ENCODE data around the gene AQP9. TPM values are rescaled to one million over a fixed set of nuclear protein-coding genes. Genes with fewer than 3 reads are reported as not detected.

AQP9 gene
- total RNA-seq, 1 experiment from 2014 or later = not detected

GRCh38 chr15:58137686-58138085, 495 bp upstream of the AQP9 start:
- Histone ChIP-seq H3K4me1 (ENCODE audit: insufficient read depth, low read length, poor library complexity, severe bottlenecking) (no peaks in the 10 kb centered on the region), H3K4me3 (ENCODE audit: low read depth, low read length, poor library complexity, severe bottlenecking) (no peak overlapping the region), H3K27me3 (replicated peaks; ENCODE audit: insufficient read depth, low read depth, low read length, poor library complexity) (peaks cover 6% of the 10 kb centered on the region), H3K9me3 (ENCODE audit: low read depth, low read length, poor library complexity, severe bottlenecking) (no peaks in the 10 kb centered on the region), H3K36me3 (ENCODE audit: insufficient read depth, low read length, poor library complexity, severe bottlenecking) (no peaks in the 10 kb centered on the region), H3K27ac (ENCODE audit: low read depth, low read length, poor library complexity, severe bottlenecking) (no peak overlapping the region)
- POLR2A ChIA-PET (ENCODE audit: low non-redundant PET) = no interaction called here
- no TSS peak for BruUV-seq (replicated peaks)
- intact Hi-C loops (cut with micrococcal nuclease; ENCODE audit: unreplicated experiment) = no loop called here
- CTCF ChIA-PET = no interaction called here
- no peak for DNase-seq (ENCODE audit: low spot score)
- TF ChIP-seq EZH2 (IDR thresholded peaks at IDR 0.05; ENCODE audit: borderline replicate concordance, low read depth, low read length, poor library complexity, severe bottlenecking) = no peak
- no peak for TF ChIP-seq CTCF (conservative IDR thresholded peaks at IDR 0.05; ENCODE audit: low read depth, low read length)

- H3K27ac ChIP-seq (ENCODE audit: low read depth, low read length, poor library complexity, severe bottlenecking) = no peak overlapping the region
- ChIA-PET POLR2A (ENCODE audit: low non-redundant PET) (no interaction called here), CTCF (no interaction called here)
- H3K4me3 ChIP-seq (ENCODE audit: low read depth, low read length, poor library complexity, severe bottlenecking) = no peak overlapping the region
- TF ChIP-seq CTCF (conservative IDR thresholded peaks at IDR 0.05; ENCODE audit: low read depth, low read length) (no peak), EZH2 (IDR thresholded peaks at IDR 0.05; ENCODE audit: borderline replicate concordance, low read depth, low read length, poor library complexity, severe bottlenecking) (no peak)
- H3K9me3 ChIP-seq (ENCODE audit: low read depth, low read length, poor library complexity, severe bottlenecking) = no peaks in the 10 kb centered on the region
- DNase-seq (ENCODE audit: low spot score) = no peak
- no TSS peak for BruUV-seq (replicated peaks)
- H3K36me3 ChIP-seq (ENCODE audit: insufficient read depth, low read length, poor library complexity, severe bottlenecking) = no peaks in the 10 kb centered on the region
- no peaks in the 10 kb centered on the region for H3K27me3 ChIP-seq (replicated peaks; ENCODE audit: insufficient read depth, low read depth, low read length, poor library complexity)
- no peaks in the 10 kb centered on the region for H3K4me1 ChIP-seq (ENCODE audit: insufficient read depth, low read length, poor library complexity, severe bottlenecking)
- intact Hi-C loops (cut with micrococcal nuclease; ENCODE audit: unreplicated experiment) = no loop called here
These were observed 1.3 kb downstream of the AQP9 start for GRCh38 chr15:58139276-58139988.

GRCh38 chr15:58139989-58140522, 1.9 kb downstream of the AQP9 start:
- Histone ChIP-seq H3K4me1 (ENCODE audit: insufficient read depth, low read length, poor library complexity, severe bottlenecking) (no peaks in the 10 kb centered on the region), H3K36me3 (ENCODE audit: insufficient read depth, low read length, poor library complexity, severe bottlenecking) (no peaks in the 10 kb centered on the region), H3K4me3 (ENCODE audit: low read depth, low read length, poor library complexity, severe bottlenecking) (no peak overlapping the region), H3K27me3 (replicated peaks; ENCODE audit: insufficient read depth, low read depth, low read length, poor library complexity) (no peaks in the 10 kb centered on the region), H3K9me3 (ENCODE audit: low read depth, low read length, poor library complexity, severe bottlenecking) (no peaks in the 10 kb centered on the region), H3K27ac (ENCODE audit: low read depth, low read length, poor library complexity, severe bottlenecking) (no peak overlapping the region)
- no peak for DNase-seq (ENCODE audit: low spot score)
- intact Hi-C loops (cut with micrococcal nuclease; ENCODE audit: unreplicated experiment) = no loop called here
- no TSS peak for BruUV-seq (replicated peaks)
- ChIA-PET POLR2A (ENCODE audit: low non-redundant PET) (no interaction called here), CTCF (no interaction called here)
- TF ChIP-seq CTCF (conservative IDR thresholded peaks at IDR 0.05; ENCODE audit: low read depth, low read length) (no peak), EZH2 (IDR thresholded peaks at IDR 0.05; ENCODE audit: borderline replicate concordance, low read depth, low read length, poor library complexity, severe bottlenecking) (no peak)
